ENCODE measurements around the gene ZNF358. TPM values are rescaled to one million over a fixed set of nuclear protein-coding genes. Genes with fewer than 3 reads are reported as not detected.

The ZNF358 gene
- total and polyA plus RNA-seq, 2 of the 13 experiments (the other 11 are each of a cell fraction or from before 2014, with no cell fraction given), result 9.1 to 37.0 TPM

- ATAC-seq (peak; percentile 81), FAIRE-seq (peak; percentile 71), DNase-seq (ENCODE audit: low spot score) (peak; percentile 91)
- peak within 1 kb of the TSS; percentile 76 for H2AFZ ChIP-seq (ENCODE audit: low read length)
- H3K4me1 ChIP-seq (ENCODE audit: insufficient read depth, low read length), result peaks cover 17% of the 10 kb centered on the region
- peak within 1 kb of the TSS; percentile 68 to 81 (median 75) for H3K4me3 ChIP-seq (replicated peaks in 1 of 3; ENCODE audit: insufficient read depth in 1 of 3, low read depth in 2 of 3, low read length in 3 of 3)
- ChIA-PET POLR2A (interaction anchor here (0.7 to 2.0 kb wide), 6 partner anchors 12 to 453 kb away, joined by 3 to 13 read pairs (median 4); partner anchors contain the start of genes PNPLA6 and ZNF557), CTCF (ENCODE audit: low intra/inter-chr PET ratio, low total read pairs) (no interaction called here)
- BruUV-seq (replicated peaks), result no TSS peak
- peak within 1 kb of the TSS; percentile 100 for H3K4me2 ChIP-seq (ENCODE audit: low read depth, low read length)
- no peaks in the 10 kb centered on the region for H4K20me1 ChIP-seq (ENCODE audit: insufficient read depth, low read length)
- H3K9me3 ChIP-seq (ENCODE audit: low read length), result no peaks in the 10 kb centered on the region
- intact Hi-C loops (cut with micrococcal nuclease; ENCODE audit: unreplicated experiment), result no loop called here
- peaks cover 0 to 2% of the 10 kb centered on the region in 2 experiments; a peak in 2 of 5 replicates for H3K36me3 ChIP-seq (replicated peaks in 1 of 2; ENCODE audit: control insufficient read depth in 1 of 2, insufficient read depth in 2 of 2, low read length in 2 of 2)
- in situ Hi-C loops (cut with HindIII; ENCODE audit: extremely low pct_ligation_motif_present, low pct_unique_long_range_greater_than_20kb), result no loop called here
- peak within 1 kb of the TSS; percentile 47 for H3K27ac ChIP-seq (ENCODE audit: extremely low read length, insufficient read depth, low read length)
- H3K27me3 ChIP-seq (ENCODE audit: control insufficient read depth in 1 of 2, insufficient read depth in 2 of 2, low read length in 2 of 2), result no peaks in the 10 kb centered on the region
- peak within 1 kb of the TSS; percentile 70 for H3K9ac ChIP-seq (ENCODE audit: insufficient read depth, low read depth, low read length)
- WGBS (ENCODE audit: low lambda C conversion rate), result 36% methylated on average over 5 of the region's 65 CpGs
- no peaks in the 10 kb centered on the region for H3K79me2 ChIP-seq (ENCODE audit: insufficient read depth, low read length)
- TF ChIP-seq PRDM15 (CRISPR knock-in tag; IDR thresholded peaks at IDR 0.05) (peak; percentile 69; the same call in 1 of the 2 replicates), ZNF253 (CRISPR knock-in tag; IDR thresholded peaks at IDR 0.05; ENCODE audit: borderline replicate concordance) (no peak), BCL6 (CRISPR knock-in tag; IDR thresholded peaks at IDR 0.05) (peak; percentile 49; the same call in 1 of the 2 replicates), ZNF567 (CRISPR knock-in tag; IDR thresholded peaks at IDR 0.05; ENCODE audit: borderline replicate concordance) (no peak), HCFC1 (IDR thresholded peaks at IDR 0.05; ENCODE audit: low read depth, low read length) (peak; percentile 78), GLI4 (CRISPR knock-in tag; IDR thresholded peaks at IDR 0.05; ENCODE audit: borderline replicate concordance) (no peak), ZNF263 (CRISPR knock-in tag; IDR thresholded peaks at IDR 0.05) (peak; percentile 75), SNAPC4 (CRISPR knock-in tag; IDR thresholded peaks at IDR 0.05) (no peak), GTF2F1 (IDR thresholded peaks at IDR 0.05; ENCODE audit: low read length) (peak; percentile 90; the same call in 1 of the 2 replicates), MNT (IDR thresholded peaks at IDR 0.05) (peak; percentile 91)
- TF ChIP-seq, protein P1, sequence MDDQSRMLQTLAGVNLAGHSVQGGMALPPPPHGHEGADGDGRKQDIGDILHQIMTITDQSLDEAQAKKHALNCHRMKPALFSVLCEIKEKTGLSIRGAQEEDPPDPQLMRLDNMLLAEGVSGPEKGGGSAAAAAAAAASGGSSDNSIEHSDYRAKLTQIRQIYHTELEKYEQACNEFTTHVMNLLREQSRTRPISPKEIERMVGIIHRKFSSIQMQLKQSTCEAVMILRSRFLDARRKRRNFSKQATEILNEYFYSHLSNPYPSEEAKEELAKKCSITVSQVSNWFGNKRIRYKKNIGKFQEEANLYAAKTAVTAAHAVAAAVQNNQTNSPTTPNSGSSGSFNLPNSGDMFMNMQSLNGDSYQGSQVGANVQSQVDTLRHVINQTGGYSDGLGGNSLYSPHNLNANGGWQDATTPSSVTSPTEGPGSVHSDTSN (CRISPR knock-in tag; IDR thresholded peaks at IDR 0.05; ENCODE audit: borderline replicate concordance), result no peak
Observed at GRCh38 chr19:7522072-7522922, 6.4 kb downstream of the ZNF358 start, which contains the start of gene MCOLN1. MCOLN1 (plus strand) TSS chr19:7522624; CDS start chr19:7522751, 127 bp downstream.

Measured in HepG2 (cell line).